Kidney epithelial cell (primary cell): ENCODE results near the gene NCKAP1. TPM values are rescaled to one million over a fixed set of nuclear protein-coding genes. Genes with fewer than 3 reads are reported as not detected.

ENCODE experiments used
- DNase-seq: peaks from one replicate; pipeline ENCODE4 v3.0.0-alpha.2; 2010; ENCODE audit warnings: low read depth
- H3K27me3 ChIP-seq: 2 replicates; pipeline ENCODE4 v1.6.0; 2011; ENCODE audit warnings: low read length; ENCODE audit not compliant: control insufficient read depth, insufficient read depth
- H3K36me3 ChIP-seq: 2 replicates; pipeline ENCODE4 v1.5.1; 2011; ENCODE audit warnings: low read length; ENCODE audit not compliant: control insufficient read depth, insufficient read depth
- H3K4me3 ChIP-seq: 2 replicates; pipeline ENCODE4 v1.5.1; 2011; ENCODE audit warnings: low read depth, mild to moderate bottlenecking, control low read depth, low read length
- CTCF ChIP-seq: IDR thresholded peaks from 2 replicates; pipeline ENCODE4 v1.5.1; 2011; ENCODE audit warnings: mild to moderate bottlenecking, moderate library complexity, low read length, control low read depth, inconsistent platforms; ENCODE audit not compliant: insufficient read depth, poor library complexity, severe bottlenecking
- total RNA-seq: library from RNA; depleted of rRNA; stranded (reverse); fragments of >200 nt; gene quantifications from 2 replicates; pipeline ENCODE4 v1.2.3, GENCODE V29; 2015

The NCKAP1 gene
- total RNA-seq, 1 donor from 2014 or later, result 189 TPM

DNA sequence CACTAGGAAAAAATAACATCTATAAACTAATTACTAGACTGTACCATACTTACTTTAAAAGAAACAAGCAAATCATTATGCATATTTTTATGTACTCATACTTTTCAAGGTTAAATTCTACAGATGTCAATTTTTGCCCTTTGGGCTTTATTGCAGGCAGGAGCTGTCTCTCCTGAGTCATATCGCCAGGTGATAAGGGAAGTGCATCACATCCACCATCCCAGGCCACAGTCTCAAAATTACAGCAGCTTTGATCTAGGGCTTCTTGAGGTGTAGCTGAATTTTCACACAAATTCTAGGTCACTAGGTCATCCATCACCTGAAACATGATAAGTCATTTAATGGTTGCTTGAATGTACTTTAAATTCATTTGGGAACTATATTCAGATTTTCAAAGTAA, 133.4 kb downstream of the NCKAP1 start:
- H3K27me3 ChIP-seq, result no peaks in the 10 kb centered on the region
- H3K36me3 ChIP-seq, result no peaks in the 10 kb centered on the region
- DNase-seq, result no peak
- H3K4me3 ChIP-seq, result no peak overlapping the region
- no peak for TF ChIP-seq CTCF

DNA sequence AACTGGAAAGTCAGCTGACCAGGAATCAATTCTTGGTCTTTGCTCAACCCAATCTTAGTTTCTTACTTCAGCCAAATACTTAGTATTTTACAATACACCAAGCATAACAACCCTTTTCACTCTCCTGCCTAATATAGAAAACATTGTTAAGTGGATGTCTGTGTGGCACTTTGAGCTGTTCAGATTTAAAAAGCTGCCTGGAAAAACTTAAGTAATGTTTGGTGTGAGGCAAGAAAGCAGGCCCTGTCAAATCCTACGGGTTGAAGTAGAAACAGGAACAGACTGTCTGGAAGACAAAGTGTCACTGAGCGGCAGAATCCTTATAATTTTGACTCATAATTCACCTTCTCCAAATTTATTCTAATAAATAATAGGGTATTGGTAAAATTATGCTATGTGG, 134.7 kb downstream of the NCKAP1 start:
- Histone ChIP-seq H3K27me3 (no peaks in the 10 kb centered on the region), H3K4me3 (no peak overlapping the region), H3K36me3 (no peaks in the 10 kb centered on the region)
- no peak for DNase-seq
- no peak for TF ChIP-seq CTCF

GRCh38 chr2:182901748-182902147, 136.5 kb downstream of the NCKAP1 start:
- no peaks in the 10 kb centered on the region for H3K27me3 ChIP-seq
- no peak for DNase-seq
- H3K36me3 ChIP-seq, result no peaks in the 10 kb centered on the region
- TF ChIP-seq CTCF, result no peak
- no peak overlapping the region for H3K4me3 ChIP-seq

DNA sequence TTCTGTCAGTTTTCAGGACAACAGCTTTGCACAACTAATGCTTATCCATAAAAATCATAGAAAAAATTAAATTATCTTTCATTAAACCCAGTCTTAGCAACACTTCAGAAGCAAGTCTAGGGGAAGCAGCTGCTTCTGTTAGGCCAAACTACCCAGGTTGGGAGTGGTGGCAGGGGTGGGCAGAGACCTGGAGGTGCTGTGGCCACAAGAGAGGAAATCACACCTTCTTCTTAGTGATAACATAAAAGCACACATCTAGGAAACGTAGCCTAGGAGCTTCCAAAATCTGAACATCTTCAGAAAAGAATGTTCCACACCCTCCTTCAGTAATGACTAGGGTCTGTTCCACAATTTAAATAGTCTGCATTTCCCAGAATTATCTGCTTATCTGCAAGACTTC, 139.5 kb downstream of the NCKAP1 start:
- no peaks in the 10 kb centered on the region for H3K27me3 ChIP-seq
- H3K36me3 ChIP-seq, result no peaks in the 10 kb centered on the region
- no peak overlapping the region for H3K4me3 ChIP-seq
- DNase-seq, result no peak
- no peak for TF ChIP-seq CTCF

- DNase-seq, result peak; percentile 34
- Histone ChIP-seq H3K36me3 (no peaks in the 10 kb centered on the region), H3K27me3 (no peaks in the 10 kb centered on the region), H3K4me3 (no peak overlapping the region)
- no peak for TF ChIP-seq CTCF
Observed at GRCh38 chr2:182897137-182897536, 141.1 kb downstream of the NCKAP1 start.

DNA sequence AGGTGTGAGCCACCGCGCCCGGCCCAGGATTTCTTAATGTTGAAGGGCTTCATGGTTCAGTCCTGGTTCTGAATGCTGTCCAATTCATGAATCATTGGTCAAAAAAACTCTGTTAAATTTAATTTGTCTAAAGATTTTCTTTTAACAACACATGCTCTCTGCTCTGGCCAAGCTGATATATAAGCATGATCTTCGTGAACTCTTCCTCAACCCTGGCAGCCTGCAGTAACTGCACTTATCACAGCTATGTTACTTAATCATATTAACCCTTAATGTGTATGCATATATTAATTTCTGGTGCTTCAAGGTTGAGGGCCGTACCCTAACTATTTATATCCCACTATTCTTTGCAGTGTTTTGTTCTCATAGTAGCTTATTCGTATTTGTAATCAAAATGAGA, 142.5 kb downstream of the NCKAP1 start:
- H3K36me3 ChIP-seq, result no peaks in the 10 kb centered on the region
- no peak for DNase-seq
- no peak overlapping the region for H3K4me3 ChIP-seq
- H3K27me3 ChIP-seq, result no peaks in the 10 kb centered on the region
- TF ChIP-seq CTCF, result no peak
